ENCODE measurements around the gene DDR2.

- TF ChIP-seq EZH2phosphoT487 (IDR thresholded peaks at IDR 0.05; ENCODE audit: insufficient read depth, low read depth) (no peak), EZH2 (IDR thresholded peaks at IDR 0.05; ENCODE audit: insufficient read depth, poor library complexity, severe bottlenecking) (no peak)
Measured at GRCh38 chr1:162726555-162726954, 94.3 kb downstream of the DDR2 start.
